WI38 (cell line): ENCODE measurements around the gene VPS4A.

ENCODE experiments used
- H3K4me3 ChIP-seq: 2 replicates; pipeline ENCODE4 v1.5.1; 2011; ENCODE audit warnings: low read depth, mild to moderate bottlenecking, control low read depth, low read length
- CTCF ChIP-seq: IDR thresholded peaks from 2 replicates; pipeline ENCODE4 v1.5.1; 2012; ENCODE audit warnings: low read depth, mild to moderate bottlenecking, control low read depth, low read length

VPS4A gene

GRCh38 chr16:69327585-69328310 lies 16.6 kb downstream of the VPS4A start:
- no peak for TF ChIP-seq CTCF
- H3K4me3 ChIP-seq: no peak overlapping the region

- no peak for TF ChIP-seq CTCF
- H3K4me3 ChIP-seq: peak overlapping the region; percentile 73
Measured at GRCh38 chr16:69328854-69329316, 17.7 kb downstream of the VPS4A start.

GRCh38 chr16:69329369-69330285 lies 18.5 kb downstream of the VPS4A start:
- H3K4me3 ChIP-seq: peak overlapping the region; percentile 73
- TF ChIP-seq CTCF: no peak

GRCh38 chr16:69330286-69331109 lies 19.3 kb downstream of the VPS4A start, which contains the start of gene PDF:
Gene PDF, minus strand, starts transcription at chr16:69330588. Its CDS starts 18 bp downstream, at chr16:69330570.
- no peak for TF ChIP-seq CTCF

GRCh38 chr16:69334696-69335095 lies 23.5 kb downstream of the VPS4A start:
- no peak for TF ChIP-seq CTCF
- H3K4me3 ChIP-seq: no peak overlapping the region

More at GRCh38 chr16:69330286-69331109, 19.3 kb downstream of the VPS4A start, which contains the start of gene PDF:
- H3K4me3 ChIP-seq: peak within 1 kb of the TSS; percentile 73

- no peak for TF ChIP-seq CTCF
- peak overlapping the region; percentile 99 for H3K4me3 ChIP-seq
Measured at GRCh38 chr16:69338557-69339288, 27.6 kb downstream of the VPS4A start.
